Smooth muscle cell (in vitro differentiated cells): Measurements from ENCODE around the gene APPBP2. TPM values are rescaled to one million over a fixed set of nuclear protein-coding genes. Genes with fewer than 3 reads are reported as not detected.

Source experiments
- DNase-seq: peaks from one replicate; lab custom pipeline; 2025; ENCODE audit not compliant: unreplicated experiment; lab: John Stamatoyannopoulos, UW
- H2AFZ ChIP-seq: fragments of 200-600 bp; sonication (generic); 2 replicates; pipeline ENCODE4 v1.6.0; 2016; ENCODE audit warnings: antibody characterized with exemption, low read depth, mild to moderate bottlenecking
- H3F3A ChIP-seq: fragments of 200-600 bp; sonication (generic); 2 replicates; pipeline ENCODE4 v1.6.0; 2017; ENCODE audit warnings: antibody characterized with exemption, low read depth
- H3K27ac ChIP-seq: fragments of 200-600 bp; sonication (generic); 2 replicates; pipeline ENCODE4 v1.5.1; 2016; ENCODE audit warnings: low read depth, mild to moderate bottlenecking
- H3K27me3 ChIP-seq: fragments of 200-600 bp; sonication (generic); 2 replicates; pipeline ENCODE4 v1.6.1; 2016; ENCODE audit warnings: low read depth, mild to moderate bottlenecking
- H3K36me3 ChIP-seq: fragments of 200-600 bp; sonication (generic); 2 replicates; pipeline ENCODE4 v1.5.1; 2016; ENCODE audit warnings: low read depth
- H3K4me1 ChIP-seq: fragments of 200-600 bp; sonication (generic); 2 replicates; pipeline ENCODE4 v1.5.1; 2016; ENCODE audit warnings: low read depth
- H3K4me2 ChIP-seq: fragments of 200-600 bp; sonication (generic); 2 replicates; pipeline ENCODE4 v1.6.0; 2016; ENCODE audit warnings: mild to moderate bottlenecking
- H3K4me3 ChIP-seq: fragments of 200-600 bp; sonication (generic); 2 replicates; pipeline ENCODE4 v1.5.1; 2016; ENCODE audit warnings: mild to moderate bottlenecking
- H3K79me2 ChIP-seq: fragments of 200-600 bp; sonication (generic); 2 replicates; pipeline ENCODE4 v1.6.0; 2016; ENCODE audit warnings: low read depth, mild to moderate bottlenecking
- H3K9ac ChIP-seq: fragments of 200-600 bp; sonication (generic); 2 replicates; pipeline ENCODE4 v1.6.0; 2016; ENCODE audit warnings: low read depth
- H3K9me3 ChIP-seq: fragments of 200-600 bp; sonication (generic); replicated peaks from 2 replicates; pipeline ENCODE4 v1.5.1; 2016; ENCODE audit warnings: low read depth
- H4K20me1 ChIP-seq: fragments of 200-600 bp; sonication (generic); 2 replicates; pipeline ENCODE4 v1.6.0; 2016; ENCODE audit warnings: low read depth
- WGBS: methylation state at CpG from one replicate; pipeline ENCODE4 v1.1.7; 2016; ENCODE audit warnings: low lambda C conversion rate; 5-methylcytosine and 5-hydroxymethylcytosine counted together
- polyA plus RNA-seq: library from polyadenylated mRNA; unstranded; fragments of >200 nt; fragmentation: Nextera tagmentation; extraction: Ambion mirVana; gene quantifications from 2 replicates; pipeline ENCODE4 v1.2.1, GENCODE V29; 2016
- total RNA-seq: library from RNA; depleted of rRNA; stranded (reverse); fragments of >200 nt; gene quantifications from 2 replicates; pipeline ENCODE4 v1.2.3, GENCODE V29; 2014
- TF ChIP-seq, protein P1 (sequence below): fragments of 200-600 bp; sonication (generic); IDR thresholded peaks from 2 replicates; pipeline ENCODE4 v1.5.1; 2017; ENCODE audit warnings: borderline replicate concordance, mild to moderate bottlenecking, antibody characterized with exemption; ENCODE audit not compliant: insufficient read depth, poor library complexity, severe bottlenecking

The APPBP2 gene
- total and polyA plus RNA-seq, 2 experiments from 2014 or later, result 38.3 to 40.9 TPM

DNA sequence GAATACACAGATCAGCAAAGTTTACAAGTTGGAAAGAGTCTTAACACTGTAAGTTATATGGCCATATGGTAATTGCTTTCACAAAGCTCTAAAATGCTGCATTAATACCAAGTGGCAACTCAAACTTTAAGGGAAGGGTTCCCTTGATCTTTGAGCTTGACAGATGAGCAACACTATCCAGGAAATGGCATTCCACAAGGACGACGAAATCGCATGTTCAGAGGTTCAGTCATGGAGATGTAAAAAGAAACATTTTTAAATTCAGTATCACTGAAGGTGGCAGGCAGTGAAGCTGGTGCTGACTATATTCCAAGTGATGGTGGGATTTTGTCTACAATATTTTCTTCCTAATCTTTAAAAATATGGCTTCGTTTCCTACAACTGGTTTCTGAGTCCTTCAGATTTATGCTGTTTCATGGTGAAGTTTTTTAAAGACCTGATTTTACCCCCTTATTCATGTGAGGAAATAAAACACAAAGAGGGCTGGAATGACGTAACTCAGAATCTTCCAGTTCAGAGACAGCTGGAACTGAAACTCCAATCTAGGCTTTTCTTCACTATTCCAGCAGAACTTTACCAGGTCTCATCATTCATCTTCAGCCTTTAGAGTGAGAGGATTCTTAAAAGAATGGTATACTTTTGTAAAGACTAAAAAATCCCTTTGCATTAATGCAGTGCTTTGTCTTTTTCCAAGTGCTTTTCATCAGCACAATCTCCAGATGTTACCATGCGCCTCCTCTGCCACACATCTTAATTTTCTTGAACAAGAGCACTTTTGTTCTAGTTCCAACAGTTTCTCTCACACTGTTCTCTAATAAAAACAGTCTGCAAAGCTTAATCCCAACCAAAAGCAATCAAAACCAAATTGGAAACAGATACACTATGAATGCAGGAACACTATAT, 83.5 kb downstream of the APPBP2 start:
- no peaks in the 10 kb centered on the region for H3K9me3 ChIP-seq

DNA sequence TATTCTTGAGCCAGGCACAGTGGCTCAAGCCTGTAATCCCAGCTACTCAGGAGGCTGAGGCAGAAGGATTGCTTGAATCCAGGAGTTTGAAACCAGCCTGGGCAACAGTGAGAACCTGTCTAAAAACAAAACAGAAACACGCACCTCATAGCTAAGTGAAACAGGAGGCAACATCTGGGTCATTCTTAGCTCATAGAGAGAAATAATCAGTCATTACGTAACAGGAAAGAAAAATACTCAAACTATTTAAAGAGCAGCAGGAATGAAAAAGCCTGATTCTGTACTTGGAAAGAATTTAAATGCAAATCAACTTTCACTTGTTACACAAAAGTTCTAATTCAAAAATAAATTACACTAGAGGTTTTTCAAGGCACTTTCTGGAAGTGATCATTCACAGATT, 86.5 kb downstream of the APPBP2 start:
- 75% methylated on average over 2 of the region's 2 CpGs for WGBS
- H3K36me3 ChIP-seq, result no peaks in the 10 kb centered on the region
- H3K27ac ChIP-seq, result no peak overlapping the region
- no peak overlapping the region for H2AFZ ChIP-seq
- H3K79me2 ChIP-seq, result no peaks in the 10 kb centered on the region
- H3K27me3 ChIP-seq, result no peaks in the 10 kb centered on the region
- no peak for DNase-seq
- H4K20me1 ChIP-seq, result no peaks in the 10 kb centered on the region
- H3K4me1 ChIP-seq, result peaks cover 8% of the 10 kb centered on the region
- H3K4me2 ChIP-seq, result no peak overlapping the region
- H3F3A ChIP-seq, result peaks cover 12% of the 10 kb centered on the region
- no peaks in the 10 kb centered on the region for H3K9me3 ChIP-seq
- no peak overlapping the region for H3K4me3 ChIP-seq
- TF ChIP-seq, protein P1, sequence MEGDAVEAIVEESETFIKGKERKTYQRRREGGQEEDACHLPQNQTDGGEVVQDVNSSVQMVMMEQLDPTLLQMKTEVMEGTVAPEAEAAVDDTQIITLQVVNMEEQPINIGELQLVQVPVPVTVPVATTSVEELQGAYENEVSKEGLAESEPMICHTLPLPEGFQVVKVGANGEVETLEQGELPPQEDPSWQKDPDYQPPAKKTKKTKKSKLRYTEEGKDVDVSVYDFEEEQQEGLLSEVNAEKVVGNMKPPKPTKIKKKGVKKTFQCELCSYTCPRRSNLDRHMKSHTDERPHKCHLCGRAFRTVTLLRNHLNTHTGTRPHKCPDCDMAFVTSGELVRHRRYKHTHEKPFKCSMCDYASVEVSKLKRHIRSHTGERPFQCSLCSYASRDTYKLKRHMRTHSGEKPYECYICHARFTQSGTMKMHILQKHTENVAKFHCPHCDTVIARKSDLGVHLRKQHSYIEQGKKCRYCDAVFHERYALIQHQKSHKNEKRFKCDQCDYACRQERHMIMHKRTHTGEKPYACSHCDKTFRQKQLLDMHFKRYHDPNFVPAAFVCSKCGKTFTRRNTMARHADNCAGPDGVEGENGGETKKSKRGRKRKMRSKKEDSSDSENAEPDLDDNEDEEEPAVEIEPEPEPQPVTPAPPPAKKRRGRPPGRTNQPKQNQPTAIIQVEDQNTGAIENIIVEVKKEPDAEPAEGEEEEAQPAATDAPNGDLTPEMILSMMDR, result no peak
- H3K9ac ChIP-seq, result no peak overlapping the region

More for the DNA sequence above, 83.5 kb downstream of the APPBP2 start:
- Histone ChIP-seq H3K9ac (no peak overlapping the region), H3K4me3 (no peak overlapping the region), H3K36me3 (peaks cover 14% of the 10 kb centered on the region), H3K4me1 (peaks cover 8% of the 10 kb centered on the region), H4K20me1 (no peaks in the 10 kb centered on the region), H3K4me2 (peak overlapping the region; percentile 53), H3K27me3 (no peaks in the 10 kb centered on the region), H2AFZ (no peak overlapping the region), H3F3A (peaks cover 19% of the 10 kb centered on the region), H3K79me2 (no peaks in the 10 kb centered on the region), H3K27ac (peak overlapping the region; percentile 64)
- DNase-seq, result no peak
- TF ChIP-seq, protein P1, result no peak
- 32% methylated on average over 6 of the region's 6 CpGs for WGBS

DNA sequence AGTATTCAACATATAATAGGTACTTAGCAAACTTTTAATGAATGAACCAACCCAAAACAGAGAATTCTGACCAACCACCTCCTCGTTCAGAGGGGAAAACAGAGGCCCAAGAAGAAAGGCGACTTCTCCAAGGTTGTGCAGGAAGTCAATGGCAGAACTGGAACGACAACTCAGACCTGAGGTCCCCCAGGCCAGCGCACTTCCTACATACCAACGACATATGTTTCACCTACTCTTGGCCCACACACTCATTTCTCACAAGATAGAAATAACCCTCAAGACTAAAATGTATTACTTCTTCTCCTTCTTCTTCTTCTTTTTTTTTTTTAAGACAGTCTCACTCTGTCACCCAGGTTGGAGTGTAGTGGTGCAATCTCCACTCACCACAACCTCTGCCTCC, 89.4 kb downstream of the APPBP2 start:
- Histone ChIP-seq H3K4me3 (no peak overlapping the region), H4K20me1 (no peaks in the 10 kb centered on the region), H3K4me1 (no peaks in the 10 kb centered on the region), H2AFZ (no peak overlapping the region), H3K79me2 (no peaks in the 10 kb centered on the region), H3F3A (no peaks in the 10 kb centered on the region), H3K27ac (no peak overlapping the region), H3K4me2 (no peak overlapping the region), H3K9ac (no peak overlapping the region), H3K27me3 (no peaks in the 10 kb centered on the region), H3K9me3 (no peaks in the 10 kb centered on the region), H3K36me3 (no peaks in the 10 kb centered on the region)
- no peak for DNase-seq
- TF ChIP-seq, protein P1, result no peak
- 73% methylated on average over 5 of the region's 5 CpGs for WGBS
